HFFc6 (cell line): ENCODE results near the gene SERPINE3. TPM values are rescaled to one million over a fixed set of nuclear protein-coding genes. Genes with fewer than 3 reads are reported as not detected.

Experiments used
- DNase-seq: peaks from one replicate; pipeline ENCODE4 v3.0.0-alpha.2; 2018
- H3K27ac Mint-ChIP-seq: 2 replicates; pipeline ENCODE4 v1.8.0; 2020; ENCODE audit warnings: mild to moderate bottlenecking, mixed read lengths
- H3K27me3 Mint-ChIP-seq: 2 replicates; pipeline ENCODE4 v1.8.0; 2021; ENCODE audit warnings: mild to moderate bottlenecking, moderate library complexity, mixed read lengths; ENCODE audit not compliant: insufficient read depth
- H3K36me3 Mint-ChIP-seq: 2 replicates; pipeline ENCODE4 v1.8.0; 2021; ENCODE audit warnings: low read depth, mixed read lengths
- H3K4me1 Mint-ChIP-seq: 2 replicates; pipeline ENCODE4 v1.8.0; 2020; ENCODE audit warnings: low read depth, mixed read lengths
- H3K4me3 Mint-ChIP-seq: 2 replicates; pipeline ENCODE4 v1.8.0; 2020; ENCODE audit warnings: mild to moderate bottlenecking, moderate library complexity, mixed read lengths
- H3K9me3 Mint-ChIP-seq: 2 replicates; pipeline ENCODE4 v1.8.0; 2020; ENCODE audit warnings: mild to moderate bottlenecking, mixed read lengths
- total RNA-seq, 6 experiments: library from RNA; stranded (reverse); fragmentation: NEBNext Ultra II Directional; extraction: Animal tissue kit (Norgen Biotek cat#: 25700); gene quantifications; 2 replicates in 1 of 6; 3 replicates in 5 of 6; pipeline ENCODE4 v1.2.3, GENCODE V29; 2021
- TF ChIP-seq, protein P1 (sequence below): fragments of 200-600 bp; sonication (generic); IDR thresholded peaks from 2 replicates; pipeline ENCODE4 v1.5.0; 2021; ENCODE audit warnings: antibody characterized with exemption, mild to moderate bottlenecking

Gene SERPINE3
- total RNA-seq, 6 experiments from 2014 or later, result not detected

DNA sequence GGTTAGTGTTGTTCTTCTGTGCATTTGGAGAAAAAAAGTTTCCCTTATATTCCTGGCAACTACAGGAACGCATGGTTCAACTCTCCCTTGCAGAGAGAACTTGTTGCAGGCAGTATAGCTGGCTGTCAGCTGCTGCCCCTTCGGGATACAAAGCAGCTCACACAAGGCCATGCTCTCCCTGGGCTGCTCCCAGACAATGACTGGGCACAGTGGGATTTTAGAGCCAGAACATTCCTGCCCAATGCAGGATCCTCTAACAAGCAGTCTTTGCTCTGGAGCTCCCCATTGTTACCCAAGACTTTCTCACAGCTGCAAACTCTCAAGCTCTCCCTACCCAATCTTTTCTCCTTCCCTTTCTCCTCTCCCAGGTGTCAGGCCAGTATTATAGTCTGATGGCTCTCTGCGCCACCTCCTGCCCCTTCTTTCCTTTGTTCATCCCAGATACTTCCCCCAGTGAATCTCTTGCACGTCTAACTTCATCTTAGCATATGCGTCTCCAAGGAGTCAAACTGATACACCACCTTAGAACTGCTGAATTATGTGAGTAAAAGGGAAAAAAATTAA lies 27.5 kb upstream of the SERPINE3 start:
- no peaks in the 10 kb centered on the region for H3K36me3 Mint-ChIP-seq
- no peak for DNase-seq
- H3K4me3 Mint-ChIP-seq, result no peak overlapping the region
- peaks cover 11% of the 10 kb centered on the region for H3K4me1 Mint-ChIP-seq
- no peak overlapping the region for H3K27ac Mint-ChIP-seq
- no peaks in the 10 kb centered on the region for H3K9me3 Mint-ChIP-seq
- TF ChIP-seq, protein P1, sequence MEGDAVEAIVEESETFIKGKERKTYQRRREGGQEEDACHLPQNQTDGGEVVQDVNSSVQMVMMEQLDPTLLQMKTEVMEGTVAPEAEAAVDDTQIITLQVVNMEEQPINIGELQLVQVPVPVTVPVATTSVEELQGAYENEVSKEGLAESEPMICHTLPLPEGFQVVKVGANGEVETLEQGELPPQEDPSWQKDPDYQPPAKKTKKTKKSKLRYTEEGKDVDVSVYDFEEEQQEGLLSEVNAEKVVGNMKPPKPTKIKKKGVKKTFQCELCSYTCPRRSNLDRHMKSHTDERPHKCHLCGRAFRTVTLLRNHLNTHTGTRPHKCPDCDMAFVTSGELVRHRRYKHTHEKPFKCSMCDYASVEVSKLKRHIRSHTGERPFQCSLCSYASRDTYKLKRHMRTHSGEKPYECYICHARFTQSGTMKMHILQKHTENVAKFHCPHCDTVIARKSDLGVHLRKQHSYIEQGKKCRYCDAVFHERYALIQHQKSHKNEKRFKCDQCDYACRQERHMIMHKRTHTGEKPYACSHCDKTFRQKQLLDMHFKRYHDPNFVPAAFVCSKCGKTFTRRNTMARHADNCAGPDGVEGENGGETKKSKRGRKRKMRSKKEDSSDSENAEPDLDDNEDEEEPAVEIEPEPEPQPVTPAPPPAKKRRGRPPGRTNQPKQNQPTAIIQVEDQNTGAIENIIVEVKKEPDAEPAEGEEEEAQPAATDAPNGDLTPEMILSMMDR, result no peak
- peaks cover 7% of the 10 kb centered on the region; the same call in 1 of the 2 replicates for H3K27me3 Mint-ChIP-seq

DNA sequence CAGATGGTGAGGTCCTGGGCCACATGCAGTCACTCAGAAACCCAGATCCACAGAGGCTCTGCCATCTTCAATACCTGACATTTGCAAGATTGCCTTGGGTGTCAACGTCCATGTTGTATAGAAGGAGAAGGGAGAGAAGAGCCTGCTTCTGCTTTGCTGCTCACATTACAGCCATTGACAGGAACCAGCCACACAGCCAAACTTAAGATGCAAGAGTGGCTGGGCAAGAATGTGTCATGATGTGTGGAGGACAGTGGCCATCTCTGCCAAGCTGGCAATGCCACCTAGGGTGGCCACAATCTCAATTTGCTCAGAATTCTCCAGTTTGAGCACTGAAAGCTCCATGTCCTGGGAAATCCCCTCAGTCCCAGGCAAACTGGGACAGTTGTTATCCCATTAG lies 25.9 kb upstream of the SERPINE3 start:
- H3K4me1 Mint-ChIP-seq, result peaks cover 27% of the 10 kb centered on the region
- TF ChIP-seq, protein P1, result no peak
- peaks cover 7% of the 10 kb centered on the region; the same call in 1 of the 2 replicates for H3K27me3 Mint-ChIP-seq
- no peak overlapping the region for H3K27ac Mint-ChIP-seq
- no peak for DNase-seq
- no peaks in the 10 kb centered on the region for H3K9me3 Mint-ChIP-seq
- H3K4me3 Mint-ChIP-seq, result no peak overlapping the region
- no peaks in the 10 kb centered on the region for H3K36me3 Mint-ChIP-seq

DNA sequence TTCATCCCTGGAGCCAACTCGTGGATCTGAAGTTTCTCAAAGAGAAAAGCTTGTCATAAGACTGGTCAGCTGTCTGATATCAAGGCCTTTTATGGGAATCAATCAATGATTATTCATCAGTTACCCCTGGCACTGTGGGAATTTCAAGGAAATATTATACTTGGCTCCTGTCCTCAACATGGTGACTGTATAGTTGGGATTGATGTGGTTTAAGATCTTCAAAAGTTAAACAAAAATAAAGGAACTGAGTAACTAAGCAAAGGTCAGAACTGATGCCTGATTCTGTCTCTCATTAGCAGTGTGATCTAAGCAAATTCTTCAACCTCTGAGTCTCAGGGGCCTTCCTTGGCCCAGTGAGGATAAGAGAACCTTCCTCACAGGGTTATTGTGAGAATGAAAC lies 22.2 kb upstream of the SERPINE3 start:
- DNase-seq, result peak; percentile 48
- H3K27ac Mint-ChIP-seq, result peak overlapping the region; percentile 47; the same call in 1 of the 2 replicates
- TF ChIP-seq, protein P1, result no peak
- no peaks in the 10 kb centered on the region for H3K36me3 Mint-ChIP-seq
- H3K9me3 Mint-ChIP-seq, result no peaks in the 10 kb centered on the region
- no peak overlapping the region for H3K4me3 Mint-ChIP-seq
- H3K27me3 Mint-ChIP-seq, result peaks cover 5% of the 10 kb centered on the region
- peaks cover 30% of the 10 kb centered on the region for H3K4me1 Mint-ChIP-seq

DNA sequence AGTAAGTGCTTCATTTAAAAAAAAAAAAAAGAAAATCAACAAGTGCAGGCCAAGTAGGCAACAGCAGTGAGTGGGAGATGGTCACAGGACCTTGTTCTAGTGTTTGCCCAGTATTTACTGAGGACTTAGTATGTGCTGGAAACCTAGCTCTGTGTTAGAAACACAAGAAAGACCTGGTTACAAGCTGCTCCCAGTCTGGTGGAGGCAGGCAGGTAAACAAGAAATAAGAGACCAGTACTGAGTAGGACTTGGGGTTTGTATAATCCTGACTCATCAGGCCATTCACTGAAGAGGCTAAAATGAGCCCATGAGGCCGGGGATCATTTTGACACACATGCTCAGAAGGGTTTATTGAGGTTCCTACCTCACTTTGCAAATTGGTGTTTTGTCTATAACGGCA lies 21.5 kb upstream of the SERPINE3 start:
- Mint-ChIP-seq H3K27ac (no peak overlapping the region), H3K4me3 (no peak overlapping the region), H3K4me1 (peaks cover 30% of the 10 kb centered on the region), H3K36me3 (no peaks in the 10 kb centered on the region), H3K27me3 (peaks cover 5% of the 10 kb centered on the region), H3K9me3 (no peaks in the 10 kb centered on the region)
- TF ChIP-seq, protein P1, result no peak
- DNase-seq, result no peak

- Mint-ChIP-seq H3K27ac (no peak overlapping the region), H3K9me3 (no peaks in the 10 kb centered on the region), H3K36me3 (no peaks in the 10 kb centered on the region), H3K4me1 (peaks cover 30% of the 10 kb centered on the region), H3K4me3 (no peak overlapping the region), H3K27me3 (peaks cover 3% of the 10 kb centered on the region)
- TF ChIP-seq, protein P1, result no peak
- no peak for DNase-seq
Observed at GRCh38 chr13:51318876-51319275, 20.6 kb upstream of the SERPINE3 start.
